Measurements from ENCODE around the gene PPP2R5D. TPM values are rescaled to one million over a fixed set of nuclear protein-coding genes. Genes with fewer than 3 reads are reported as not detected.

The PPP2R5D gene
- total RNA-seq, 1 donor from 2014 or later = 24.5 TPM

GRCh38 chr6:42967228-42967627 lies 17.1 kb upstream of the PPP2R5D start:
- Histone ChIP-seq H3K9me3 (no peaks in the 10 kb centered on the region), H3K4me3 (no peak overlapping the region), H3K36me3 (peaks cover 68% of the 10 kb centered on the region), H3K4me1 (no peaks in the 10 kb centered on the region), H3K27me3 (ENCODE audit: low read depth) (no peaks in the 10 kb centered on the region), H3K27ac (no peak overlapping the region)
- no peak for TF ChIP-seq CTCF (IDR thresholded peaks at IDR 0.05)
- DNase-seq (no peak), ATAC-seq (no peak)
- intact Hi-C loops (cut with DNase I) = no loop called here

GRCh38 chr6:42968126-42968701 lies 16.2 kb upstream of the PPP2R5D start:
- no peaks in the 10 kb centered on the region for H3K9me3 ChIP-seq
- H3K36me3 ChIP-seq = peaks cover 66% of the 10 kb centered on the region
- H3K27me3 ChIP-seq (ENCODE audit: low read depth) = no peaks in the 10 kb centered on the region
- no peak overlapping the region for H3K27ac ChIP-seq
- ATAC-seq (no peak), DNase-seq (no peak)
- TF ChIP-seq CTCF (IDR thresholded peaks at IDR 0.05) = no peak
- intact Hi-C loops (cut with DNase I) = no loop called here
- no peaks in the 10 kb centered on the region for H3K4me1 ChIP-seq
- H3K4me3 ChIP-seq = no peak overlapping the region

- Histone ChIP-seq H3K36me3 (peaks cover 65% of the 10 kb centered on the region), H3K27me3 (ENCODE audit: low read depth) (no peaks in the 10 kb centered on the region), H3K9me3 (no peaks in the 10 kb centered on the region), H3K4me1 (no peaks in the 10 kb centered on the region), H3K4me3 (no peak overlapping the region), H3K27ac (no peak overlapping the region)
- no peak for TF ChIP-seq CTCF (IDR thresholded peaks at IDR 0.05)
- intact Hi-C loops (cut with DNase I) = no loop called here
- DNase-seq (no peak), ATAC-seq (no peak)
Observed at GRCh38 chr6:42968783-42969182, 15.6 kb upstream of the PPP2R5D start.

GRCh38 chr6:42969431-42969830 lies 14.9 kb upstream of the PPP2R5D start:
- Histone ChIP-seq H3K9me3 (no peaks in the 10 kb centered on the region), H3K4me1 (no peaks in the 10 kb centered on the region), H3K27ac (no peak overlapping the region), H3K4me3 (no peak overlapping the region), H3K36me3 (peaks cover 60% of the 10 kb centered on the region), H3K27me3 (ENCODE audit: low read depth) (no peaks in the 10 kb centered on the region)
- intact Hi-C loops (cut with DNase I) = no loop called here
- no peak for DNase-seq
- no peak for TF ChIP-seq CTCF (IDR thresholded peaks at IDR 0.05)
- no peak for ATAC-seq

GRCh38 chr6:42969934-42970333 lies 14.4 kb upstream of the PPP2R5D start:
- intact Hi-C loops (cut with DNase I) = no loop called here
- TF ChIP-seq CTCF (IDR thresholded peaks at IDR 0.05) = no peak
- H3K27ac ChIP-seq = no peak overlapping the region
- no peak overlapping the region for H3K4me3 ChIP-seq
- H3K9me3 ChIP-seq = no peaks in the 10 kb centered on the region
- DNase-seq (no peak), ATAC-seq (no peak)
- H3K4me1 ChIP-seq = no peaks in the 10 kb centered on the region
- peaks cover 55% of the 10 kb centered on the region for H3K36me3 ChIP-seq
- no peaks in the 10 kb centered on the region for H3K27me3 ChIP-seq (ENCODE audit: low read depth)
